Inflammatory macrophage (primary cell): Measurements from ENCODE around the gene SLC6A19.
A peak's percentile ranks its signal among the peaks of the same experiment; 100 is the strongest.

Experiments used
- DNase-seq, 2 donors: peaks; one replicate each; pipeline ENCODE4 v3.0.0-alpha.2; 2020 to 2022

Gene SLC6A19

DNA sequence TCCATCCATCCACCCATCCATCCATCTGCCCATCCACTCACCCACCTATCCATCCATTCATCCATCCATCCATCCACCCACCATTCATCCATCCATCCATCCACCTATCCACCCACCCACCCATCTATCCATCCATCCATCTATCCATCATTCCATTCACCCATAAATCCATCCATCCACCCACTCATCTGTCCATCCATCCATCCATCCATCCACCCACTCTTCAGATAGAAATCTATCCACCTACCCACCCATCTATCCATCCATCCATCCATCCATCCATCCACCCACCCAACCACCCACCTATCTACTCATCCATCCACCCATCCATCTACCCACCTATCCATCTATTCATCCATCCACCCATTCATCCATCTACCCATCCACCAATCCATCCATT lies 35.0 kb upstream of the SLC6A19 start:
- DNase-seq = no peak

DNA sequence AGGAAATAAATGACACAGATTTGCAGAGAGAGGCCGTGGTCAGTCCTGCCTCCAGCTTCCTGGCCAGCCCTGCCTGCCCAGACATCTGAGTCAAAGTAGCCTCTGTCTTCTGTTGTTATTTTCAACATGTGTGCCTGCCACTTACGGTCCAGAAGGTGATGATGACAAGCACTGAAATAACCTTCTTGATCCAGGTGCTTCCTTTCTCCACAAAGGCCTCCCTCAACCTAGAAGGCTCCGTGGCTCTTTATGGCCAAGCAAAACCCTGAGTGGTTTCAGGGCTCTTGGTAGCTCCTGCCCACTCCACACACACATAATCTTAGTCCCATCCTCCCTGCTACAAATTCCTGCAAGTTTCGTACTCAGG lies 34.1 kb upstream of the SLC6A19 start:
- DNase-seq = no peak

GRCh38 chr5:1167728-1168709 lies 33.4 kb upstream of the SLC6A19 start:
- DNase-seq = peak; percentile 80 to 89

- DNase-seq = no peak
Observed at GRCh38 chr5:1168796-1169195, 32.6 kb upstream of the SLC6A19 start.

DNA sequence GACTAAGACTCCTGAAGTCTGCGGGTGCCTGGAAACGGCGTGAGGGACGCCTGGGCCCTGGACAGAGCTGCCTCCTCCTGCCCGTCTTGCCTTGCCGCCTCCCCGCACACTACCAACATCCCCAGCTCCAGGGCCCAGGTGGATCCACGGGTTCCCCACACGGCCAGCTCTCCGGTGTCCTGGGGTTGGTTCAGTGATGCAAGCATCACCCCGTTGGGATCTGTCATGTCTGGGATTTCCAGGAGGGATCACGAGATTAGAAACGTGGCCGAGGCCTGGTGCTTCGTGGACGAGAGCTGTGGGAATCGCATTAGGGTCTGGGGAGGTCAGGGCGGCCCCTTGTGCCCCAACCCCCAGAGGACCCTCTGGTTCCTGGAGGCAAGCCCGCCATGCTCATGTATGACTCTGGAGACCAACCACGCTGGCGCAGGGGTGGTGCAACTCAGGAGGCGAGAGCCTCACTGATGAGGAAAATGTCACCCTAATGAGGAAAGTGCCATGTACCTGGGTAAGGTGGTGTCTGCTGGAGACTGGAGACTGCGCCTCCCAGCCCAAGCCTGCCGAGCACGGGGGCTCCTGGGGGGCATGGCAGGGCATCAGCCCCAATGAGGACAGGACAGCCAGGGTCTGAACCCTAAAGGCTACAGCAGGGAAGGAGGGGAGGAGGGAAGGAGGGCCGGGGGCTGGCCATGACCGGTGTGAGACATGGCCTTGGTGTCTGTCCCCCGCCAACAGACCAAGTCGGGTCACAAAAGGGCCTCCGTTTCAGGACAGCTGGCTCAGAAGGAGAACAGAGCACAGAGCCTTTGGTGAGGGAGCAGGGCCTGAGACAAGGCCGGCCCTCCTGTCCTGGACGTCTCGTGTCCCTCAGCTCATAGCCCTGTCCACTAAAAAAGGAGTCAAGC lies 31.9 kb upstream of the SLC6A19 start:
- DNase-seq = no peak

DNA sequence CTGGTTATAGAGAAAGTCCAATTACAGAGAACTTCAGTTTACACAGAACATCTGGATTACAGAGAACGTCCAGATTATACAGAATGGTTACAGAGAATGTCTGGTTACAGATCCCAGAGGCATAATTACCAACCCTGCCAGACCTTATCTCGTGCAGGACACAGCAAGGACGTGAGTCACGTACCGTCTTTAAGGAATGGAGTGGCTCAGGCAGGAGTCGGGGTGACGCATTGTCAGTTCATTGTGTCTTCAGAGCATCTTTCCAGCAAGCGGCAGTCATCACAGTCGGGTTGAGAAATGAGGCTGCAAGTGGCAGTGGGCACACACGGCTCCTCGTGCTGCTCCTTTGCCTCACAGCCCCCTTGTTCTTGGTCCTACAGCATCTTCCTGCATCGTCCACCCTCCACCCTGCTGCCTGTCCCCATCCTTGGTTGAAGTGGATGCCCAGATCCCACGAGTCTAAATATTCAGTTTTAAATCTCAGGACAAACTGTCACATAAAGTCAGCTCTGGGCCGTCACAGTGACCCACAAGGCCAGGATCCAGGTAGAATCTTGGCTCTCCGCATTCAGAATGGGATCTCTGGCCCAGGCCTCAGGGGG lies 30.0 kb upstream of the SLC6A19 start:
- DNase-seq = no peak

DNA sequence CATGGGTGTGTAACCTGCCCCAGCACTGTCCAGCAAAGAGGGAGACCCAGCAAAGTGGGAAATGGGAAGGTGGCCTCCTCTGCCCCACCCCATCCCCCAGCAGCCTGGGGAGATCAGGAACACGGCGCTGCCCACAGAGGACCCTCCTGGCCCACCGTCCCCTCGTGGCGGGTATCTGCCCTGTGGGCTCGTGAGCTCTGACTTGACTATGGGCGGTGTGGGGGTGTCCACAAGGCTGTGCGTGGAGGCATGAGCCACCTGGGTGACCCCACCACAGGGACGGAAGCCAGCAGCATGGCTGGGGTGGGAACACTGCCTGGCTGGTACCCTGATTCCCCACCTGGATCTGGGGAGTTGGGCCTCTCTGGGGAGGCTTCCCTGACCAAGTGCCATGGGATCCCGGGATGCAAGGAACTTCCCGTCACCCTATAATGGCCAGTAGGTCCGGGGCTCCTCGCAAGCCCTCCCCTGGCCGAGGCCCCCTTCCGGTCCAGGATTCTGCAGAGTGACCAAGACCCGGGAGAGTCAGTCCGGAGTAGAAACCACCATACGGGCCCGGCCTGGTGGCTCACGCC lies 29.3 kb upstream of the SLC6A19 start:
- no peak for DNase-seq

- DNase-seq = no peak
Observed at GRCh38 chr5:1172670-1173404, 28.6 kb upstream of the SLC6A19 start.

DNA sequence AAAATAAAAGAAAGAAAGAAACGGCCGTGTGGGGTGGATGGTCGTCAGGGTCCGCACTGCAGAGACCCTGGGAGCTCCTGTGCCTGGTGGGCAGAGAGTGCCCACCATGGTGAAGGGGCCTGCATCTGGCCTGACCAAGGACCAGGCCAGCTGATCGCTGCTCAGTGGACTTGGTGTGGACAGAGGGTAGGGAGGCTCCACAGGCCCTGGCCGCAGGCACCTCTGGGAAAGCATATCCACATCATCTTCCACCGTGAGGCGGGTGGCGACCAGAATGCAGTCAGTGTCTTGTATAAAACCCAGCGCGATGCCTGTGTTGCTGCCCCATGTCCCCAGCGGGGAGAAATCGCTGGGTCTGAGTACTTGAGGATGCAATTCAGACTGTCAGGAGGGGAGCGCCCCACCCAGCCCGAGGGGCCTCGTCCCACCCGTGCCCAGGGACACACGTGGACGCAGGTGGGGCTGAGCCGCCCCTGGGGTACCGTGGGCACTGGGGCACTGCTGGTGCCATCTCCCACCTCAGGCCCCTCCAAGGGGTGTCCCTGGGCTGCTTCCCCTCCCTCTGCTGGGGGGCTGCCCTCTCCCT lies 27.8 kb upstream of the SLC6A19 start:
- DNase-seq = no peak

- peak; percentile 34 to 54 for DNase-seq
Observed at GRCh38 chr5:1174122-1174936, 27.1 kb upstream of the SLC6A19 start.

DNA sequence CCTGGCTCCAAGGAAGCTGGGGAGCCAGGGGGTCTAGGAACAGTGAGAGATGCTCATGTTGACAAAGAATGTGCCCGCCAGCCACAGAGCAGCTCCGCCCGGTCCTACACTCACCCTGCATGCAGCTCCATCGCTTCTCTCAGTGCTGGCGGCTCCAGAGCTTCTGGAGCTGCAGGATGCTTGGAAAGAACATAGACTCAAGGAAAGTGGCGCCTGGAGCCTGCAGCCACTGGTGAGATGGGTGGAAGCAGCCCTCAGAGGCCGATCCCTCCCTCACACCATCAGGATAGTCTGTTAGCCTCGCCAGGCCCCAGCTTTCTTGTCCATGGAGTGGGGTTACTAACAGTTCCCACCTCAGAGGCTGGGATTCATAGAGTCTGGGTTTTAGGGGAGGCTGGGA lies 26.4 kb upstream of the SLC6A19 start:
- DNase-seq = no peak

GRCh38 chr5:1175801-1176472 lies 25.5 kb upstream of the SLC6A19 start:
- DNase-seq = no peak

DNA sequence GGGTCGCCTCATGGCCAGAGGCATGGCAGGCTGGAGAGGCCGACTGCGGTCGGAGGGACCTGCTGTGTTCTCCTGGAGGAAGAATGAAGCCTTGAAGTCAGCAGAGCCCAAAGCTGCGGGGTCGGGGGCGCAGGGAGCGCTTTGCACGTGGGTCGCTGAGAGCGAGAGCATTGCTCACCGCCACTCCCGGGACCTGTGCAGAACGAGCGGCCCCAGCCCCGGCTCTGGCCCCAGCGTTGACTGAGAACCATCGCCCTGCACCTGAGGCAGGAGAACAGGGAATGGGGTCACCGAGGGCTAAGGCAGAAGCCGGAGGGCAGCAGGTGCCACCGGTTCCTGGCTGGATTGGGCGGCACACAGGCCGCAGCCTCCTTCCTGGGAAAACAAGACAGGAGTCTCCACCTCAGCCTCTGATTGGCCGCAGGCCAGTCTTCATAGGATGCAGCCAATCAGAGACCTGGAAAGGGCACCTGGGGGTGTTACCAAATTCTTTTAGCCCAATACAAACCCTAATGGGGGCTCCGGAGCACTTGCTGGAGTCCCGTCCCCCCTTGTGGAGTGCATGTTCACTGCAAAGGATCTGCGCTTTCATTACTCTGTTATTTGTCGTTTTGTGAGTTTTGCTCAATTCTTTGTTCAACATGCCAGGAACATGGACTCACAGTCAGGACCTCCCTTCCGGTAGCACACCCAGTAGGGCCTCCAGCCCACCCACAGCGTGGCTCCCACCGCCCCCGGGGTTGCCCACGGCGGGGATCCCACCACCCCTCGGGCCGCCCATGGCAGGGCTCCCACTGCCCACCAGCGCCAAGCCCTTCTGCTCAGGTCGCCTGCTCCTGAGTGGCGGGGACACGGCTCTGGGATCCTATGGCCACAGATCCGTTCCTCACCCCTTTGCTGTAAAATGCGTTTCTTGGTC lies 24.7 kb upstream of the SLC6A19 start:
- no peak for DNase-seq

DNA sequence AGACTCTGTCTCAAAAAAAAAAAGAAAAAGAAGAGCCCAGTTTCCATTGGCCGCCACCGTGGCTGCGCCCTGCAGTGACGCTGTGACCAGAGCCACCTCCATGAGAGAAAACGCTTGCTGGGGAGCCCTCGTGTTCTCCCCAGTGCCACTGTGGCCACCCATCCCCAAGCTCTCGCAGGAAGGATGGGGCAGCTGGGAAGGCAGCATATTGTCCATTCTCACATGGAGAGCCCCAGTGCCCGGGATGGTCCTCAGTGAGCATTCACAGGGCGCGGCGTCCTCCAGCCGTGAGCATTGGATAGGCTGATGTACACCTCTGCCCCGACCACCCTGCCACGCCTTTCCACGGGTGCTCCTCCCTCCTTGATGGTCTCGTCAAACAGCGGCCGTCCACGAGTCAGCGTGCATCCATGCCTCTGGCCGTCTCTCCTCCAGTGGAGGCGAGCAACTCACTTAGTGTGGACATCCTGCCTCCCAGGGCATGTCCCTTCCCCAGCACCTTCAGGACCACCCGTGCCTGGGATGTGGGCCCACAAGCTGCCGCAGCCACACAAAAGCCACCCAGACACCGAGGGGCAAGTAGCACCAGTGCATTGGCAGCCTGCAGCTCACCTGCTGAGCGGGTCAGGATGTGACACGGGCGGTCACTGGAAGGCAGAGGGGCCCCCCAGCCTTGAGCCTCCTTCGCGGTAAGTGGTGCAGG lies 23.4 kb upstream of the SLC6A19 start:
- no peak for DNase-seq

GRCh38 chr5:1178529-1179382 lies 22.6 kb upstream of the SLC6A19 start:
- DNase-seq = no peak

- no peak for DNase-seq
Observed at GRCh38 chr5:1179383-1179715, 22.0 kb upstream of the SLC6A19 start.

GRCh38 chr5:1180096-1180495 lies 21.3 kb upstream of the SLC6A19 start:
- no peak for DNase-seq
